ENCODE results near the gene GPX2. TPM values are rescaled to one million over a fixed set of nuclear protein-coding genes. Genes with fewer than 3 reads are reported as not detected.
A peak's percentile ranks its signal among the peaks of the same experiment; 100 is the strongest.

GPX2 gene
- total and polyA plus RNA-seq, 2 of the 4 experiments (the other 2 are of a cell fraction), result not detected

GRCh38 chr14:64968167-64968566, 25.6 kb upstream of the GPX2 start:
- H3K4me1 ChIP-seq (ENCODE audit: control insufficient read depth, insufficient read depth, low read length), result peaks cover 6% of the 10 kb centered on the region
- no peak overlapping the region for H3K27ac ChIP-seq (ENCODE audit: insufficient read depth, low read length)
- H4K91ac ChIP-seq (ENCODE audit: insufficient read depth, low read depth, low read length), result no peak overlapping the region
- no peak overlapping the region for H3K9ac ChIP-seq (ENCODE audit: low read depth, low read length)
- no TSS peak for BruUV-seq (replicated peaks)
- CTCF ChIA-PET, result no interaction called here
- H4K8ac ChIP-seq (ENCODE audit: low read depth in 2 of 2, low read length in 2 of 2), result no peak overlapping the region
- H2AK9ac ChIP-seq (replicated peaks; ENCODE audit: low read depth, low read length, poor library complexity), result no peak overlapping the region
- H3K36me3 ChIP-seq (ENCODE audit: control insufficient read depth, insufficient read depth, low read length), result no peaks in the 10 kb centered on the region; the same call in 1 of the 2 replicates
- H3K27me3 ChIP-seq (ENCODE audit: control insufficient read depth, insufficient read depth, low read length), result no peaks in the 10 kb centered on the region
- dilution Hi-C loops (cut with HindIII; ENCODE audit: low sequenced_read_pairs, unreplicated experiment), result no loop called here
- no peak overlapping the region for H3K4me2 ChIP-seq (ENCODE audit: low read depth, low read length)
- H2AFZ ChIP-seq (replicated peaks; ENCODE audit: low read length, poor library complexity), result no peak overlapping the region
- H3K4me3 ChIP-seq (ENCODE audit: insufficient read depth, low read depth, low read length), result no peak overlapping the region
- no peaks in the 10 kb centered on the region for H3K9me1 ChIP-seq (ENCODE audit: insufficient read depth, low read length)
- no peak overlapping the region for H4K5ac ChIP-seq (ENCODE audit: low read depth, low read length)
- no peak overlapping the region for H2BK5ac ChIP-seq (ENCODE audit: low read depth, low read length, poor library complexity, severe bottlenecking)
- H3K9me3 ChIP-seq (ENCODE audit: control insufficient read depth, insufficient read depth, low read length), result no peaks in the 10 kb centered on the region
- in situ Hi-C loops (cut with MboI; ENCODE audit: low sequenced_read_pairs), result no loop called here
- no peak overlapping the region for H3K4ac ChIP-seq (ENCODE audit: low read depth, low read length)
- H3K79me1 ChIP-seq (ENCODE audit: low read depth in 1 of 2, low read length in 2 of 2), result no peaks in the 10 kb centered on the region; a peak in 2 of 4 replicates
- H2BK120ac ChIP-seq (ENCODE audit: low read depth, low read length), result no peak overlapping the region
- intact Hi-C loops (cut with micrococcal nuclease), result no loop called here
- ATAC-seq (ENCODE audit: low read depth), result no peak
- H2BK20ac ChIP-seq (ENCODE audit: low read depth, low read length), result no peak overlapping the region
- H2AK5ac ChIP-seq (ENCODE audit: low read depth, low read length), result no peak overlapping the region
- no peak for DNase-seq
- no peak overlapping the region for H3K23ac ChIP-seq (ENCODE audit: low read depth, low read length)
- no peak overlapping the region for H3K14ac ChIP-seq (replicated peaks; ENCODE audit: low read depth, low read length)
- POLR2A ChIA-PET (ENCODE audit: unreplicated experiment), result no interaction called here
- WGBS, 2 experiments (ENCODE audit: extremely low coverage in 2 of 2, insufficient read length in 1 of 2), result 78% methylated on average over 5 of the region's 7 CpGs; no CpG with 5 or more reads in 1 of the 2 experiments
- H3K56ac ChIP-seq (ENCODE audit: extremely low read depth, insufficient read depth, low read length), result no peak overlapping the region
- no peaks in the 10 kb centered on the region for H4K20me1 ChIP-seq (ENCODE audit: insufficient read depth, low read length)
- TF ChIP-seq CEBPB (IDR thresholded peaks at IDR 0.05; ENCODE audit: low read depth, low read length) (0 out of 2 replicates have a peak, but pooled peaks have one; percentile 36), CTCF (conservative IDR thresholded peaks at IDR 0.05; ENCODE audit: low read depth, low read length) (no peak)
- H3K18ac ChIP-seq (ENCODE audit: low read depth, low read length), result no peak overlapping the region
- H2BK15ac ChIP-seq (ENCODE audit: low read depth, low read length), result no peak overlapping the region
